ENCODE measurements around the gene PLOD1. TPM values are rescaled to one million over a fixed set of nuclear protein-coding genes. Genes with fewer than 3 reads are reported as not detected.

The PLOD1 gene
- total RNA-seq, 4 donors from 2014 or later: 34.4 to 95.1 (median 72.7) TPM

GRCh38 chr1:11927866-11928592 lies 6.5 kb upstream of the PLOD1 start:
- TF ChIP-seq CTCF (IDR thresholded peaks at IDR 0.05; ENCODE audit: low read depth): no peak

- no peak for TF ChIP-seq CTCF (IDR thresholded peaks at IDR 0.05; ENCODE audit: low read depth)
Observed at GRCh38 chr1:11929849-11930248, 4.7 kb upstream of the PLOD1 start.

- no peak for TF ChIP-seq CTCF (IDR thresholded peaks at IDR 0.05; ENCODE audit: low read depth)
Observed at GRCh38 chr1:11930571-11931445, 3.7 kb upstream of the PLOD1 start.

- no peak for TF ChIP-seq CTCF (IDR thresholded peaks at IDR 0.05; ENCODE audit: low read depth)
Observed at GRCh38 chr1:11931845-11932244, 2.7 kb upstream of the PLOD1 start.

- TF ChIP-seq CTCF (IDR thresholded peaks at IDR 0.05; ENCODE audit: low read depth): no peak
Observed at GRCh38 chr1:11935057-11935412, 518 bp downstream of the PLOD1 start.

- TF ChIP-seq CTCF (IDR thresholded peaks at IDR 0.05; ENCODE audit: low read depth): no peak
Observed at GRCh38 chr1:11938722-11939526, 4.4 kb downstream of the PLOD1 start.
